NCI-H2171 treated with DMSO at 0.1 percent for 48 hours (cell line): ENCODE data around the gene SPRR2E.
"Not testable (repeated sequence)": the region's sequence is repeated elsewhere in the genome, so short reads cannot be mapped to it uniquely, and the experiment has no call there.

Experiments used
- DNase-seq: peaks from one replicate; lab custom pipeline; 2025; lab: John Stamatoyannopoulos, UW

The SPRR2E gene

GRCh38 chr1:153094426-153094825 lies at the start of gene SPRR2E:
TSS of gene SPRR2E (minus strand) at chr1:153094526. CDS start at chr1:153093751, 775 bp downstream.
- DNase-seq: no peak

- no peak for DNase-seq
Observed at GRCh38 chr1:153141377-153141776, 47.1 kb upstream of the SPRR2E start.

GRCh38 chr1:153140484-153140883 lies 46.2 kb upstream of the SPRR2E start:
- DNase-seq: no peak

GRCh38 chr1:153133743-153134142 lies 39.4 kb upstream of the SPRR2E start:
- no peak for DNase-seq

GRCh38 chr1:153133267-153133666 lies 38.9 kb upstream of the SPRR2E start:
- DNase-seq: no peak

- not testable (repeated sequence) for DNase-seq
Observed at GRCh38 chr1:153128688-153129087, 34.4 kb upstream of the SPRR2E start.

GRCh38 chr1:153127296-153127695 lies 33.0 kb upstream of the SPRR2E start:
- no peak for DNase-seq

- DNase-seq: no peak
Observed at GRCh38 chr1:153125536-153125935, 31.2 kb upstream of the SPRR2E start.

GRCh38 chr1:153123793-153124192 lies 29.5 kb upstream of the SPRR2E start:
- DNase-seq: not testable (repeated sequence)

- peak; percentile 81 for DNase-seq
Observed at GRCh38 chr1:153122831-153123421, 28.6 kb upstream of the SPRR2E start.

- no peak for DNase-seq
Observed at GRCh38 chr1:153120945-153121344, 26.6 kb upstream of the SPRR2E start.

GRCh38 chr1:153119491-153119971 lies 25.2 kb upstream of the SPRR2E start:
- DNase-seq: no peak

- DNase-seq: not testable (repeated sequence)
Observed at GRCh38 chr1:153115264-153115663, 20.9 kb upstream of the SPRR2E start.

- DNase-seq: no peak
Observed at GRCh38 chr1:153113416-153113815, 19.1 kb upstream of the SPRR2E start, which contains the start of gene SPRR2F. TSS of gene SPRR2F (minus strand) at chr1:153113516. CDS start at chr1:153112733, 783 bp downstream.

GRCh38 chr1:153112454-153112853 lies 18.1 kb upstream of the SPRR2E start:
- not testable (repeated sequence) for DNase-seq

- no peak for DNase-seq
Observed at GRCh38 chr1:153100245-153100644, 5.9 kb upstream of the SPRR2E start.

- DNase-seq: no peak
Observed at GRCh38 chr1:153099461-153100045, 5.2 kb upstream of the SPRR2E start.

GRCh38 chr1:153095764-153096163 lies 1.4 kb upstream of the SPRR2E start:
- DNase-seq: no peak

GRCh38 chr1:153087652-153088051 lies 6.7 kb downstream of the SPRR2E start:
- DNase-seq: no peak

GRCh38 chr1:153081736-153082135 lies 12.6 kb downstream of the SPRR2E start:
- DNase-seq: no peak

GRCh38 chr1:153072806-153073726 lies 21.3 kb downstream of the SPRR2E start:
- no peak for DNase-seq

- DNase-seq: no peak
Observed at GRCh38 chr1:153071511-153071910, 22.8 kb downstream of the SPRR2E start, which contains the start of gene SPRR2B. TSS of gene SPRR2B (minus strand) at chr1:153071611. CDS start at chr1:153070839, 772 bp downstream.
